H1 (cell line): ENCODE results near the gene NUPR1. TPM values are rescaled to one million over a fixed set of nuclear protein-coding genes. Genes with fewer than 3 reads are reported as not detected.
A peak's percentile ranks its signal among the peaks of the same experiment; 100 is the strongest.

ENCODE experiments used
- CBX8 ChIP-seq: fragments of 300-800, 300-1000 bp; sonication (generic); IDR thresholded peaks from 2 replicates; pipeline ENCODE4 v1.7.1; 2016; ENCODE audit warnings: low read depth, low read length, borderline replicate concordance
- E2F6 ChIP-seq: IDR thresholded peaks from 2 replicates; pipeline ENCODE4 v1.6.1; 2012; ENCODE audit warnings: inconsistent platforms
- EGR1 ChIP-seq: IDR thresholded peaks from 2 replicates; pipeline ENCODE4 v1.6.1; 2011; ENCODE audit warnings: low read depth, low read length, borderline replicate concordance
- EP300 ChIP-seq, 2 experiments: IDR thresholded peaks; 1 replicate in 1 of 2; 2 replicates in 1 of 2; pipeline ENCODE4 v1.6.1; 2011 to 2012; ENCODE audit warnings: low read depth in 2 of 2, low read length in 2 of 2, mild to moderate bottlenecking in 2 of 2, borderline replicate concordance in 1 of 2, inconsistent platforms in 1 of 2, moderate library complexity in 1 of 2
- EZH2 ChIP-seq: fragments of 200-600 bp; sonication (generic); IDR thresholded peaks from 2 replicates; pipeline ENCODE4 v1.7.1; 2012; ENCODE audit warnings: low read depth, mild to moderate bottlenecking, moderate library complexity, low read length, inconsistent platforms; ENCODE audit not compliant: severe bottlenecking
- GABPA ChIP-seq: IDR thresholded peaks from 2 replicates; pipeline ENCODE4 v1.6.1; 2011; ENCODE audit warnings: mild to moderate bottlenecking, low read length, moderate library complexity, borderline replicate concordance; ENCODE audit not compliant: insufficient read depth
- GTF2F1 ChIP-seq: IDR thresholded peaks from 2 replicates; pipeline ENCODE4 v1.6.1; 2012; ENCODE audit warnings: low read depth, low read length, improper control_type of control experiment, borderline replicate concordance
- JUND ChIP-seq: IDR thresholded peaks from 2 replicates; pipeline ENCODE4 v1.6.1; 2011; ENCODE audit warnings: mild to moderate bottlenecking, improper control_type of control experiment, low read length
- MAFK ChIP-seq: IDR thresholded peaks from 2 replicates; pipeline ENCODE4 v1.6.1; 2012; ENCODE audit warnings: low read depth, mild to moderate bottlenecking, improper control_type of control experiment, low read length
- PHF8 ChIP-seq: fragments of 200-600 bp; sonication (generic); conservative IDR thresholded peaks from 2 replicates; pipeline ENCODE4 v1.7.1; 2012; ENCODE audit warnings: low read depth, mild to moderate bottlenecking, inconsistent platforms, low read length, moderate library complexity
- POLR2A ChIP-seq, 2 experiments: IDR thresholded peaks; 1 replicate in 1 of 2; 2 replicates in 1 of 2; pipeline ENCODE4 v1.6.1; 2011; ENCODE audit warnings: low read depth in 2 of 2, low read length in 2 of 2, mild to moderate bottlenecking in 2 of 2; ENCODE audit errors: control extremely low read depth in 1 of 2
- RFX5 ChIP-seq: IDR thresholded peaks from 2 replicates; pipeline ENCODE4 v1.6.1; 2011; ENCODE audit warnings: low read depth, low read length, improper control_type of control experiment, borderline replicate concordance
- SIN3A ChIP-seq, 2 experiments: IDR thresholded peaks in 1 of 2; conservative IDR thresholded peaks in 1 of 2; 2 replicates each; pipeline ENCODE4 v1.6.1; 2011 to 2012; ENCODE audit warnings: low read length in 2 of 2, improper control_type of control experiment in 1 of 2, low read depth in 1 of 2, mild to moderate bottlenecking in 1 of 2
- SIRT6 ChIP-seq: IDR thresholded peaks from one replicate; pipeline ENCODE4 v1.7.1; 2012; ENCODE audit warnings: low read length, inconsistent platforms
- SUZ12 ChIP-seq: fragments of 200-600 bp; sonication (generic); IDR thresholded peaks from 2 replicates; pipeline ENCODE4 v1.6.1; 2012; ENCODE audit warnings: mild to moderate bottlenecking, inconsistent platforms, low read length, moderate library complexity, mixed read lengths
- TAF1 ChIP-seq: IDR thresholded peaks from 2 replicates; pipeline ENCODE4 v1.6.1; 2011; ENCODE audit warnings: mild to moderate bottlenecking, low read depth, low read length
- TAF7 ChIP-seq: optimal IDR thresholded peaks from 2 replicates; pipeline ENCODE3; 2011; ENCODE audit warnings: low read depth, mild to moderate bottlenecking, inconsistent platforms, low read length, moderate library complexity, borderline replicate concordance
- TBP ChIP-seq: IDR thresholded peaks from 2 replicates; pipeline ENCODE4 v1.6.1; 2011; ENCODE audit warnings: low read depth, low read length, improper control_type of control experiment
- YY1 ChIP-seq: IDR thresholded peaks from 2 replicates; pipeline ENCODE4 v1.6.1; 2011; ENCODE audit warnings: low read depth, mild to moderate bottlenecking, low read length
- ZNF274 ChIP-seq: IDR thresholded peaks from 2 replicates; pipeline ENCODE4 v1.7.0; 2012; ENCODE audit warnings: low read length, borderline replicate concordance; ENCODE audit errors: extremely low read depth
- polyA plus RNA-seq, 7 experiments: library from polyadenylated mRNA; depleted of rRNA in 3 of 7; stranded (reverse) in 5 of 7; unstranded in 2 of 7; fragments of >200 nt in 5 of 7; fragments of 200-250 nt in 2 of 7; gene quantifications; 1 replicate in 5 of 7; 2 replicates in 1 of 7; 4 replicates in 1 of 7; pipeline versions ENCODE4 v1.2.1 to v1.2.3, GENCODE V29; 2011 to 2013; ENCODE audit warnings: missing spikeins in 2 of 7, mixed read lengths in 2 of 7
- total RNA-seq: library from RNA; stranded (reverse); fragmentation: NEBNext Ultra II Directional; extraction: Animal tissue kit (Norgen Biotek cat#: 25700); gene quantifications from 2 replicates; pipeline ENCODE4 v1.2.1, GENCODE V29; 2021
- TF ChIP-seq, protein P1 (sequence below): IDR thresholded peaks from 2 replicates; pipeline ENCODE4 v1.6.1; 2012; ENCODE audit warnings: inconsistent platforms
- TF ChIP-seq, protein P2 (sequence below): IDR thresholded peaks from 2 replicates; pipeline ENCODE4 v1.6.1; 2011; ENCODE audit warnings: low read length, improper control_type of control experiment

NUPR1 gene
- total and polyA plus RNA-seq, 2 of the 8 experiments (the other 6 are each of a cell fraction or from before 2014, with no cell fraction given) = 0.17 to 0.20 TPM

GRCh38 chr16:28553776-28554633, 15.2 kb upstream of the NUPR1 start, which contains the start of gene SGF29 (continued):
- TF ChIP-seq RFX5 (no peak), SUZ12 (no peak), EGR1 (no peak), ZNF274 (no peak), E2F6 (peak; percentile 81), CBX8 (no peak), SIN3A (conservative IDR thresholded peaks at IDR 0.05 in 1 of 2, IDR thresholded peaks at IDR 0.05 in 1 of 2; ENCODE audit: low read depth in 1 of 2, low read length in 2 of 2) (peak in 1 of 2 experiments; percentile 68; a peak in 2 of 4 replicates), EZH2 (no peak), PHF8 (peak; percentile 99), MAFK (no peak), POLR2A (IDR thresholded peaks at IDR 0.05; ENCODE audit: control extremely low read depth in 1 of 2, low read depth in 2 of 2, low read length in 2 of 2) (peak; percentile 92 to 95), EP300 (IDR thresholded peaks at IDR 0.05; ENCODE audit: borderline replicate concordance in 1 of 2, low read depth in 2 of 2, low read length in 2 of 2) (no peak), GTF2F1 (no peak; the same call in 1 of the 2 replicates), YY1 (no peak), TAF1 (peak; percentile 87), TBP (peak; percentile 72; the same call in 1 of the 2 replicates), SIRT6 (no peak), GABPA (no peak), TAF7 (peak; percentile 66), JUND (no peak)
- TF ChIP-seq, protein P1, sequence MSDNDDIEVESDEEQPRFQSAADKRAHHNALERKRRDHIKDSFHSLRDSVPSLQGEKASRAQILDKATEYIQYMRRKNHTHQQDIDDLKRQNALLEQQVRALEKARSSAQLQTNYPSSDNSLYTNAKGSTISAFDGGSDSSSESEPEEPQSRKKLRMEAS = peak; percentile 74
- TF ChIP-seq, protein P2, sequence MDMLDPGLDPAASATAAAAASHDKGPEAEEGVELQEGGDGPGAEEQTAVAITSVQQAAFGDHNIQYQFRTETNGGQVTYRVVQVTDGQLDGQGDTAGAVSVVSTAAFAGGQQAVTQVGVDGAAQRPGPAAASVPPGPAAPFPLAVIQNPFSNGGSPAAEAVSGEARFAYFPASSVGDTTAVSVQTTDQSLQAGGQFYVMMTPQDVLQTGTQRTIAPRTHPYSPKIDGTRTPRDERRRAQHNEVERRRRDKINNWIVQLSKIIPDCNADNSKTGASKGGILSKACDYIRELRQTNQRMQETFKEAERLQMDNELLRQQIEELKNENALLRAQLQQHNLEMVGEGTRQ = no peak
